Activated CD4-positive, alpha-beta T cell treated with anti-CD3 and anti-CD28 coated beads, Interleukin-2, amount 10 ng/mL, durations not matched to agents 7 days and 5 days (primary cell): Measurements from ENCODE around the gene DCAF6. TPM values are rescaled to one million over a fixed set of nuclear protein-coding genes. Genes with fewer than 3 reads are reported as not detected.

Experiments
- CTCF ChIA-PET: fragments of 350-600 bp; sonication (Branson Sonifier 250); formaldehyde crosslinking; loops from one replicate; lab custom pipeline; 2021; ENCODE audit warnings: antibody characterized with exemption; lab: Charles Lee
- POLR2A ChIA-PET: fragments of 350-600 bp; sonication (Branson Sonifier 250); formaldehyde crosslinking; loops from one replicate; lab custom pipeline; 2021; ENCODE audit warnings: antibody characterized with exemption; lab: Charles Lee
- DNase-seq: peaks from one replicate; pipeline ENCODE4 v3.0.0-alpha.2; 2020
- H3K27ac Mint-ChIP-seq: one replicate; pipeline ENCODE4 v1.8.0; 2021; ENCODE audit warnings: mild to moderate bottlenecking, moderate library complexity, mixed read lengths
- H3K27me3 Mint-ChIP-seq: one replicate; pipeline ENCODE4 v1.8.0; 2021; ENCODE audit warnings: mixed read lengths
- H3K36me3 Mint-ChIP-seq: one replicate; pipeline ENCODE4 v1.8.0; 2021; ENCODE audit warnings: low read depth, mixed read lengths
- H3K4me1 Mint-ChIP-seq: one replicate; pipeline ENCODE4 v1.8.0; 2021; ENCODE audit warnings: mixed read lengths
- H3K4me3 Mint-ChIP-seq: one replicate; pipeline ENCODE4 v1.8.0; 2021; ENCODE audit warnings: mild to moderate bottlenecking, moderate library complexity, mixed read lengths
- H3K9me3 Mint-ChIP-seq: one replicate; pipeline ENCODE4 v1.8.0; 2021; ENCODE audit warnings: mixed read lengths
- total RNA-seq, 2 experiments: library from RNA; stranded (reverse); gene quantifications; one replicate each; pipeline ENCODE4 v1.2.3, GENCODE V29; 2021

Gene DCAF6
- total RNA-seq, 2 experiments from 2014 or later: 21.9 to 24.6 TPM

GRCh38 chr1:168096296-168097165, 160.0 kb downstream of the DCAF6 start:
- no peaks in the 10 kb centered on the region for H3K36me3 Mint-ChIP-seq
- POLR2A ChIA-PET: no interaction called here
- H3K27ac Mint-ChIP-seq: no peak overlapping the region
- no peaks in the 10 kb centered on the region for H3K4me1 Mint-ChIP-seq
- CTCF ChIA-PET: interaction anchor here (0.9 to 6.2 kb wide), 2 partner anchors 9 to 13 kb away, joined by 3 to 45 read pairs; no protein-coding TSS in a partner anchor
- H3K4me3 Mint-ChIP-seq: no peak overlapping the region
- peaks cover 3% of the 10 kb centered on the region for H3K27me3 Mint-ChIP-seq
- DNase-seq: no peak
- no peaks in the 10 kb centered on the region for H3K9me3 Mint-ChIP-seq

DNA sequence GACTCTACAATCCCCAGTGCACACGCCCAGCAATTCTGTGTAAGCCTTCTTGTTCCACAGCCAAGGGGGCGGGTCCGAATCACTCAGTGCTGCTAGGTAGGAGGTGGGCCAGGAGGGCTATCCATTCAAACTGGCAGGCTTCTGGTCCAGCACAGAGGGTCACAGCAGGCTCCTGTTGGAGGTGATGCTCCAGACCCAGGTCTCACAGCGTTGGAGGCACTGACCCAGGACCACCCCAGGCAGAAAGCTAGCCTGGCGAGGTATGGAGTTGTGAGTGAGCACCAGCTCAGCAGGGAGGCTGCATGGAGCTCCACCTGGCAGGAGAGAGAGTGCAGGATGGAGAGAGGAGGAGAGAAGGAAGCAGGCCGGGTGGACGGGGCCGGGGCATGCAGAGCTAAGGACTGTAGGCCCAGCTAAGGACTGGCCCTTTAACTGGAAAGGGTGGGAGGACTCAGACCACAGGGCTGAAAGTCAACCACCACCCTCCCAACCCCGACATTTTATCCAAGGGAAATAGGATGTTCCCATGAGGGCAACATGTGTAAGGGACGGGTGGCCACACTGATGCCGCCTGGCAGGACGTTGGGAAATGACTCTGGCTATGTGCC, 161.5 kb downstream of the DCAF6 start:
- Mint-ChIP-seq H3K9me3 (no peaks in the 10 kb centered on the region), H3K27ac (no peak overlapping the region), H3K27me3 (peaks cover 3% of the 10 kb centered on the region), H3K4me1 (no peaks in the 10 kb centered on the region), H3K4me3 (no peak overlapping the region), H3K36me3 (no peaks in the 10 kb centered on the region)
- CTCF ChIA-PET: interaction anchor here (0.6 to 0.8 kb wide), 2 partner anchors 31 to 390 kb away, joined by 3 to 4 read pairs; no protein-coding TSS in a partner anchor
- POLR2A ChIA-PET: no interaction called here
- no peak for DNase-seq

DNA sequence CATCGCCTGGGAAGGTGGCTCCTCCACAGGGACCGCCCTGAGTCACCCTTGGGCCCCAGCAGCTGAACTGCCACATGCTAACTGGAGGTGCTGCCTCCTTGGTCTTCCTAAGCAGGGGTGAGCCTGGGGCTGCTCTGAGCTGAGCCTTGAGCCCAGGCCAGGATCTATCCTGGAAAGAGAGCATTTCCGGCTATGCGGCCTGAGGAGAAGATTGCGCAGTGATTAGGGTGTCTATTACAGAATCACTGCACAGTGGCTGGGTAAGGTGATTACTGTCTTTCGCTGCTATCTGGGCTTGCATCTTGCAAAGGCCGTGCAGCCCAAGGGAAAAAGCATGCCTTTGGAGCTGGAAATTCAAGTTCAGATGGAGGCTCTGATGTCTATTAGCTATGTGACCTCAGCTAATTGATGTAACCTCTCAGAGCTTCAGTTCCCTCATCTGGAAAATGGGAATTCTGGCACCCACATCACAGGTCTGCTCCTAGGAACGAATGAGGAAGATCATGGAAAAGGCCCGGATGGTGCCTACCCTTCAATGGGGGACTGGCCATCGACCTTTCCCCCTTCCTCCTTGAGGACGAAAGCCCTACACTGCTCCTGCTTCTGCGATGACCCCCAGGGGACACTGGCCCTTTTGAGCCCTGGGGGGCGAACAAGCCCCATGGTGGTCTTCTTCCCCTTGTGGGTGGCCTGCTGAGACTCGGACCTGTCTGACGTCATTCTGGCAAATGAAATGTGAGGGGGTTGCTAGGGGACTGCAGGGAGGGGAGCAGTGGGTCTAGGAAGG, 162.2 kb downstream of the DCAF6 start:
- Mint-ChIP-seq H3K27me3 (peaks cover 3% of the 10 kb centered on the region), H3K4me1 (no peaks in the 10 kb centered on the region), H3K27ac (no peak overlapping the region), H3K4me3 (no peak overlapping the region), H3K9me3 (no peaks in the 10 kb centered on the region), H3K36me3 (no peaks in the 10 kb centered on the region)
- ChIA-PET POLR2A (no interaction called here), CTCF (interaction anchor here (0.6 to 0.8 kb wide), 2 partner anchors 31 to 390 kb away, joined by 3 to 4 read pairs; no protein-coding TSS in a partner anchor)
- no peak for DNase-seq

GRCh38 chr1:168099337-168099801, 162.9 kb downstream of the DCAF6 start:
- no peaks in the 10 kb centered on the region for H3K9me3 Mint-ChIP-seq
- H3K4me3 Mint-ChIP-seq: no peak overlapping the region
- H3K36me3 Mint-ChIP-seq: no peaks in the 10 kb centered on the region
- peaks cover 3% of the 10 kb centered on the region for H3K27me3 Mint-ChIP-seq
- POLR2A ChIA-PET: no interaction called here
- H3K27ac Mint-ChIP-seq: no peak overlapping the region
- H3K4me1 Mint-ChIP-seq: no peaks in the 10 kb centered on the region
- no peak for DNase-seq
- CTCF ChIA-PET: no interaction called here

DNA sequence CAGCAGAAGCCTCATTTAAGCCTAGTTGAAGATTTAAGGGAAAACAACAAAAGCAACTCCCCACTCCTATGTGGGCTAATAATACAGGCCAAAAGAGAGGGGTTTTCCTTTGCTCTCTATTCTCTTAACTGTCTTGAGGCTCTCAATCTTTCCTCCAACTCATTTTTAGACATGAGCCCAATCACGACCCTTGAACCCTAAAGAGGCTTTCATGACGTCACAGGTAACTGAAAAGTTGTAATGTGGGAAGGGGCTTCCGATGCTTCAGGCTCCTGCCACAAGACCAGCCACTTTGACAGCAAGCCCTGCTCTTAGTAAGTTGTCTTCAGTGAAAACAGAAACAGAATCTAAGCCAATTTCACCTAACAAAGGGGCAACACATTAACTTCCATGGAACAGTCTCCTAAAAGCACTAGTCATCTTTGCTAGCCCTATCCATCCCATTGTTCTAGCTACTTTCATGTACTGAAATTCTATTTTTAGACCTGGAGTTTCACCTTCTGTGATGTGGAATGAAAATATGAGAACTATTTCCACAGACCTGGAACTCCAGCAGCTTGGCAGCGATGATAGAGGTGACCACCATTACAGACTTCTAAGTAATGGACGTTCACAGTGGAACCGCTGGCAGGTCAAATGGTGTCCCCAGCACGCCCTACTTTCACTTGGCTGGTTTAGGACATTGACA, 164.0 kb downstream of the DCAF6 start:
- ChIA-PET POLR2A (no interaction called here), CTCF (interaction anchor here (0.8 kb wide), 1 partner anchor 18 kb away, joined by 3 read pairs; no protein-coding TSS in a partner anchor)
- peaks cover 2% of the 10 kb centered on the region for H3K27me3 Mint-ChIP-seq
- H3K4me3 Mint-ChIP-seq: no peak overlapping the region
- no peaks in the 10 kb centered on the region for H3K36me3 Mint-ChIP-seq
- no peaks in the 10 kb centered on the region for H3K9me3 Mint-ChIP-seq
- no peaks in the 10 kb centered on the region for H3K4me1 Mint-ChIP-seq
- H3K27ac Mint-ChIP-seq: no peak overlapping the region
- no peak for DNase-seq

- Mint-ChIP-seq H3K4me1 (no peaks in the 10 kb centered on the region), H3K36me3 (no peaks in the 10 kb centered on the region), H3K27me3 (no peaks in the 10 kb centered on the region), H3K9me3 (no peaks in the 10 kb centered on the region), H3K27ac (no peak overlapping the region), H3K4me3 (no peak overlapping the region)
- POLR2A ChIA-PET: no interaction called here
- DNase-seq: no peak
- CTCF ChIA-PET: interaction anchor here (1.0 kb wide), 1 partner anchor 19 kb away, joined by 3 read pairs; no protein-coding TSS in a partner anchor
Observed at GRCh38 chr1:168101336-168101735, 164.9 kb downstream of the DCAF6 start.

DNA sequence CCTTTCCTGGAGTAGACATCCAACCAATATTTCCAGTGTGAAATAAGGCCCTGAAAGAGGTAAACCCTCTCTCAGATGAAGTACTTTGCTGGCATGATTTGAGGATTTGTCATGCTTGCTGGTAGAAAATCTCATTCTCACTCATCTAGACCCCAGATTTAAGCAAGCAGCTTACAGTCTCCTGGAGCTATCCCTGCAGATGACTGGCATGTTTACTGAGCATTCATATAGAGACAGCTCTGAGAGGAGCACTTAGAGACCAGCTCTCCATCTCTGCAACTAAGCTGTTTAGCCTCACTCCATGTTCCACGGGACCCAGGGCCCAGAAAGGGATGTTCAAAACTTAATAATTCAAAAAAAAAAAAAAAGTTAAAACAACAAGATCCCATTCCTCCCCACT, 166.0 kb downstream of the DCAF6 start:
- ChIA-PET POLR2A (no interaction called here), CTCF (interaction anchor here (0.6 to 1.0 kb wide), 4 partner anchors 19 to 395 kb away, joined by 3 to 4 read pairs (median 4); no protein-coding TSS in a partner anchor)
- Mint-ChIP-seq H3K4me3 (no peak overlapping the region), H3K9me3 (no peaks in the 10 kb centered on the region), H3K27ac (no peak overlapping the region), H3K27me3 (no peaks in the 10 kb centered on the region), H3K36me3 (no peaks in the 10 kb centered on the region), H3K4me1 (no peaks in the 10 kb centered on the region)
- no peak for DNase-seq

- no peak for DNase-seq
- H3K4me3 Mint-ChIP-seq: no peak overlapping the region
- no peak overlapping the region for H3K27ac Mint-ChIP-seq
- no peaks in the 10 kb centered on the region for H3K36me3 Mint-ChIP-seq
- POLR2A ChIA-PET: no interaction called here
- H3K9me3 Mint-ChIP-seq: no peaks in the 10 kb centered on the region
- peaks cover 2% of the 10 kb centered on the region for H3K27me3 Mint-ChIP-seq
- CTCF ChIA-PET: interaction anchor here (1.2 to 1.3 kb wide), 4 partner anchors 10 to 20 kb away, joined by 3 to 4 read pairs (median 3); no protein-coding TSS in a partner anchor
- no peaks in the 10 kb centered on the region for H3K4me1 Mint-ChIP-seq
Observed at GRCh38 chr1:168104535-168104934, 168.1 kb downstream of the DCAF6 start.

GRCh38 chr1:168105846-168106245, 169.4 kb downstream of the DCAF6 start:
- H3K9me3 Mint-ChIP-seq: no peaks in the 10 kb centered on the region
- no peaks in the 10 kb centered on the region for H3K4me1 Mint-ChIP-seq
- H3K27me3 Mint-ChIP-seq: peaks cover 2% of the 10 kb centered on the region
- no peak overlapping the region for H3K27ac Mint-ChIP-seq
- ChIA-PET CTCF (interaction anchor here (1.3 kb wide), 1 partner anchor 12 kb away, joined by 3 read pairs; no protein-coding TSS in a partner anchor), POLR2A (no interaction called here)
- no peak overlapping the region for H3K4me3 Mint-ChIP-seq
- no peaks in the 10 kb centered on the region for H3K36me3 Mint-ChIP-seq
- DNase-seq: no peak

DNA sequence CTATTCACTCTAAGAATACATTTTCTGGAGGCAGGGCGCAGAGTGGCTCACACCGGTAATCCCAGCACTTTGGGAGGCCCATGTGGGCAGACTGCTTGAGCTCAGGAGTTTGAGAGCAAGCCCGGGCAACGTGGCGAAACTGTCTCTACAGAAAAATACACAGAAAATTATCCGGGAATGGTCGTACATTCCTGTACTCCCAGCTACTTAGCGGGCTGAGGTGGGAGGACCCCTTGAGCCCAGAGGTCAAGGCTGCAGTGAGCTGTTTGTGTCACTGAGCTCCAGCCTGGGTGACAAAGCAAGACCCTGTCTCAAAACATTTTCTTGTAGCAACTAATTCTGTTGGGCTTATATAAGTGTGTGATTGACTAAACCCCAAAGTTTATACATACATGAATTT, 169.8 kb downstream of the DCAF6 start:
- DNase-seq: no peak
- Mint-ChIP-seq H3K4me3 (no peak overlapping the region), H3K9me3 (no peaks in the 10 kb centered on the region), H3K4me1 (no peaks in the 10 kb centered on the region), H3K27me3 (peaks cover 2% of the 10 kb centered on the region), H3K36me3 (no peaks in the 10 kb centered on the region), H3K27ac (no peak overlapping the region)
- ChIA-PET POLR2A (no interaction called here), CTCF (interaction anchor here (1.2 kb wide), 1 partner anchor 29 kb away, joined by 3 read pairs; no protein-coding TSS in a partner anchor)

DNA sequence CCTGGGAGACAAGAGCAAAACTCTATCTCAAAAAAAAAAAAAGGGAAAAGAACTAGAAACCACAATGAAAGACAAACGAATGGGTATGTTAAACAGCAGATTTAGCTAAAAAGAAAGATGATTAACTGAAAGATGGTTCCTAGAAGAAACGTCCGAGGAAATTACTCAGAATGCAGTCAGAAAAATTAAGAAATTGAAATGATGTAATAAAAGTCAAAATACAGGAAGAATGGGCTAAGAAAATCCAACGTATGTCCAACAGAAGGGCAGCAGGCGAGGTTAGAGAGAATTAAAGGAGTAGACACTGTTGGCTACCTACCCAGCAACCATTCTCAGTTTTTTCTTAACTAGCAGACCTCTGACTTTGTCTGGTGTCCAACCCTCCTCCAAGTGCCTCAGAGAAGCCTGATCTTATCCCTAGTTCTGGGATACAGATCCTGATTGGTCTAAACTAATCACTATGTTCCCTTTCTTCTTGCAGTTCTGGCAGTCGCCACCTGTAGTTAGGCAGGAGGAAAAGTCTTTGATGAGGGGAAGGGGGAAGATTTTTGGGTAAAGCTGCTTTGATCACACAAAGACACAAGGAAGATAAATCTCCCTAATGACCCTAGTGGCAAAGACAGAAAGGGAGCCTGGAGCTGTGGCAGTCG, 174.5 kb downstream of the DCAF6 start:
- no peak overlapping the region for H3K27ac Mint-ChIP-seq

More for the DNA sequence above, 174.5 kb downstream of the DCAF6 start:
- no peaks in the 10 kb centered on the region for H3K36me3 Mint-ChIP-seq
- no peak overlapping the region for H3K4me3 Mint-ChIP-seq
- H3K9me3 Mint-ChIP-seq: no peaks in the 10 kb centered on the region
- H3K4me1 Mint-ChIP-seq: no peaks in the 10 kb centered on the region
- POLR2A ChIA-PET: no interaction called here
- CTCF ChIA-PET: interaction anchor here (0.6 kb wide), 1 partner anchor 175 kb away, joined by 6 read pairs; no protein-coding TSS in a partner anchor
- H3K27me3 Mint-ChIP-seq: peaks cover 2% of the 10 kb centered on the region
- DNase-seq: no peak
